ENCODE measurements around the gene AP2A1.

DNA sequence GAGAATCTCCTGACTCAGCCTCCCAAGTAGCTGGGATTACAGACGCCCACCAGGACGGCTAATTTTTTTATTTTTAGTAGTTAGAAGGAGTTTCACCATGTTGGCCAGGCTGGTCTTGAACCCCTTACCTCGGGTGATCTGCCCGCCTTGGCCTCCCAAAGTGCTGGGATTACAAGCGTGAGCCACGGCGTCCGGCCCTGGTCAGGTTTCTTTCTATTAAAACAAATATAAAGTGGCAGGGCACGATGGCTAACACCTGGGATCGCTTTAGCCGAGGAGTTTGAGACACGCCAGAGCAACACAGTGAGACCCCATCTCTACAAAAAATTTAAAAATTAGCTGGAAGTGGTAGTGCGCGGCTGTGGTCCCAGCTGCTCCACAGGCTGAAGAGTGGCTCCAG, 49.8 kb downstream of the AP2A1 start:
- TF ChIP-seq POLR2AphosphoS5 (IDR thresholded peaks at IDR 0.05; ENCODE audit: borderline replicate concordance, low read depth, low read length) (no peak), EZH2 (IDR thresholded peaks at IDR 0.05) (no peak)
